Fibroblast of skin of right quadriceps (primary cell): Measurements from ENCODE around the gene MRPL40.
A peak's percentile ranks its signal among the peaks of the same experiment; 100 is the strongest.
"Not testable (repeated sequence)": the region's sequence is repeated elsewhere in the genome, so short reads cannot be mapped to it uniquely, and the experiment has no call there.

Experiments used
- DNase-seq: peaks from one replicate; pipeline ENCODE4 v3.0.0-alpha.2; 2013

MRPL40 gene

DNA sequence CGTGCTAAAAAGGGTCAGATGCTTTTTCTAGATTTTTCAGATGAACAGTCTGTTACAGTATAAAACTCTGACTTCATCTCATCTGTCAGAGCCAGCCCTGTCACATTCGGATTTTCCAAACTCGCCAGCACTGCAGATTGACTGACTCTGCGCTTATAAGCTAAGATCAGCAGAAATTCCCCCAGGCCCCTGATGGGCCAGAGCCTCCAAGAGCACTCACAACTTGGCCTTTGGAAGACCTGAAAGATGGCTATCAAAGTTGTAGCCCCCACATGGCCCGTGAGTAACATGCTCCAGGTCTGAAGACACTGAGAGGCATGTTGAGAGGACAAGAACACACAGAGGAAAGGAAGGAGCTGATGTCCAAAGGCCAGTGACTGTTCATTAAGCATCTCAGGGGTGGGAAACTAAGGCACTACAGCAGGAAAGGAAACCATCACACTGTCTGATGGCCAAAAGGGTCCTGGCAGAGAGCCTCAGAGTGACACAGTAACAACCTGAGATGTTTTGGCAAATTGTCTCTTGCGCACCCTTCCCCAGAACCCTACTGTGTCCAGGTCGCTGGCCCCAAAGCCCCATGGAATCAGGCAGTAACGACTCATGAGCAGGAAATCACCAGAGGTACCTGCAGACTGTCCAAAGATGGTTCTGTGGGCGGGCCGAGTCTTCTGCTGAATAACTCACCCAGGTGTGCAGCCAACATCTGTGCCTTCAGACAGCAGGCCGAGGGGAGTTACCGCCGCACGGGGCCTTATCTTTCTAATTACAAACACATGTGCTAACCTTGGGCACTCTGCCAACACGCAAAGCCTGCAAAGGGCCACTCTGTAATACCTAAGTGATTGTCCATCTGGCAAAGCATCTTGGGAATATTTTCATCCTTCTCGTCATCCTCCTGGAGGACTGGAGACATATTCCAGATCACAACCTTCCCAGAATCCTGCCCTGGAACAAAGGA lies 24.4 kb upstream of the MRPL40 start:
- DNase-seq, result peak; percentile 56

- no peak for DNase-seq
Observed at GRCh38 chr22:19410941-19411689, 21.2 kb upstream of the MRPL40 start.

GRCh38 chr22:19411690-19412045 lies 20.7 kb upstream of the MRPL40 start:
- DNase-seq, result no peak

DNA sequence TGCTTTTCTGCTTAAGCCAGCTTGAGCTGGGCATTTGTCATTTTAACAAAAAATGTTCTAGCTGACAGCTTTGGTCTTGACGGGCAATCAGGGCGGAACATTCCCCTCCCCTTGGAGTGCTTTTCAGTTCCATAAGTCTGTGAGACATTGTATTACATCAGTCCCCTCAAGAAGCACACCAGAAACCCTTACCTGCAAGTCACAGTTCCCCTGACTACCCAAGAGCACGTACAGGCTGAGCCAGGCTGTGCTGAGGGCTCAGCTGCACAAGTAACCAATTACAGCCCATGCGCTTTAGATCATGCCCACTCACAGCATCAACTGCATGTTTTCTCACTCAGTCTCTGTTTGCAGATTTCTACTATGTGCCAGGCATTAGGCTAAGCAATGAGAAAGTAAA lies 19.9 kb upstream of the MRPL40 start:
- DNase-seq, result no peak

- no peak for DNase-seq
Observed at GRCh38 chr22:19412923-19413322, 19.4 kb upstream of the MRPL40 start.

DNA sequence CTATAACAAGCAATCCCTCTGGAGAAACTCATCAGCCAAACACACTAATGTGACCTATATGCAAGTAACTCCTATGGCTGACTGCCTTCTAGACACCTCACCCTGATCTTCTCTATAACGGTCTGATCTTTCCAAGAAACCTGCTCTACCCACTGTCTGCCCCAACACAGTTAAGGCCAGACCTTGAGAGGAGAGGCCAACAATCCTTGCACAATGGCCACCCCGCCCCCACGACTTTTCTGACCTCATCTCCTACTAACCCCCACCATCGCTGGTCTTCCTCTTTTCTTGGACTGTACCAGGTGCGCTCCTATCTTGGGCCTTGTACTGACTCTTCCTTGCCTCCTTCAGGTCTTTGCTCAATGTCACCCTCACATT lies 13.3 kb upstream of the MRPL40 start:
- DNase-seq, result no peak

DNA sequence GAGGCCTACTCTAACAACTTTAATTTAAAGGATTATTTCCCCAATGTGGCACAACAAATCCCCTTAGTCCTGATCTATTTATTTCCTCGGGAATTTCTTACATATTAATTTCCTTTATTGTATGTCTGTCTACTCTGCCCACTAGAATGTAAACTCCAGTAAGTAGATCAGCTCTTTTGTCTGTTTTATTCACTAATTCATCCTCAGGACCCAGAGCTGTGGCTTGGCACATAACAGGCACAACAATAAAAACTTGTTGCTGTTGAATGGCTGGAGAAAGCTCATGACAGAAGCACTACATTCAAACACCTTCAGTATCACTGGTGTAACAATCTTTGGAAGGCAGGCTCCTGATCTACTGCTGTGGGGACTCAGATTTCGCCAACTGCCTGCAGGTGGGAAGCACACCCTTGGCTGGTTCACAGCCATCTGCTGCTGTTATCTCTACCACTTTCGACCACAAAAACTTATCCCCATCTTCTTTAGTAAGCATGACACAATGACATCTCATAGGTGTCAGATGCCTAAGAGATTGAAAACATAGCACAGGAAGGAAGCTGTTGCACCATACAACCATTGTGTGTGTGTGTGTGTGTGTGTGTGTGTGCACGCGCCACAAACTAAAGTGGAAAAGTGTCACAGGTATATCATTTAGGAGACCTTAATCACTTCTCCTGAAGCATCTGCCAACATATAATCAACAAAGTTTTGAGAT lies 12.7 kb upstream of the MRPL40 start:
- no peak for DNase-seq

DNA sequence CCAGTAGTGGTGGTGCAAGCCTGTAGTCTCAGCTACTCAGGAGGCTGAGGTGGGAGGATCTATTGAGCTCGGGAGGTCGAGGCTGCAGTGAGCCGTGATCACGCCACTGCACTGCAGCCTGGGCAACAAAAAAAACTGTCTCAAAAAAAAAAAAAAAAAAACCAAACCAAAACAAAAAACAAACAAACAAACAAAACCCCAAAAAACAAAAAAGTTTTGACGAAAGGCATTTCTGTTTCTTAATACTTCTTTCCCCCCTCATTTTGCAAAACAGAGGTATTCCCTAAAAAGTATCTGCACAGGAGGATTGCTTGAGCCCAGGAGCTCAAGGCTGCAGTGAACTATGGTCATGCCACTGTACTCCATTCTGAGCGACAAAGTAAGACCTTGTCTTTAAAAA lies 12.0 kb upstream of the MRPL40 start:
- no peak for DNase-seq

DNA sequence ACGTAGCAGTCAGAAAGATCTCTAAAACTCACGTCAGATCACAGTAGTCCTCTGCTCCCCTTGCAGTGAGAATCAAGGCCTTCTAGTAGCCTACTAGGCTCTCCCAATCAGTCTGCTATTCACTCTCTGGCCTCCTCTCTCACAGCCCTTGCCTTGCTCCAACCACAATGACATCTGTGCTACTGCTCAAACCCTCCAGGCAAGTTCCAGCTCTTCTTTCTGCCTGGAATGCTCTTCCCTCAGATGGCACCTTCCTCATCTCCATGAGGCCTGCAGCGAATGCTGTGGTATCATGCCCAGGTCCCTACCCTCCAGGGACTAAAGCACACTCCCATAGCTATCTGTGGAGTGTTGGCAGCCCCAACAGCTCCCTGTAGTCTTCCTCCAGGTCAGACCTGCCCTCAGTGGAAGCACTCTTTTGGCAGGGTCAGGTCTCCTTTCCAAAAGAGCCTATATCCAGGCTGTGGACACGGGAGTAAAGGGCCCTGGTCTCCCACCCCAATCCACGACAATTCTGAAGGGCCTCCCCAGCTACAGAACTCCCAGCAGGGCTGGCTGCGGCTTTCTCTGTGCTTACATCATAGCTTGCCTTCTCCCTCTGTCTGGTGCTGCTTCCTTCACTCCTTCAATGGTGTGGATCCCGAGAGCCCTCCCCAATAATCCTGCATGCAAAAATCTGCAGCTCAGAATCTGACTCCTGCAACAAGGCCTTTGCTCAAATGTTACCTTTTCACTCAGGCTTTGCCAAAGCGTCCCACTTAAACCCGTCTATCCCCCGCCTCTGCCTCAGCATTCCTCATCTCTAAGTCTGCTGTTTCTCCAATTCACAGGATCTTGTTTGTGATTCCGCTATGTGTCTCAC lies 9.7 kb upstream of the MRPL40 start:
- no peak for DNase-seq

GRCh38 chr22:19424186-19424500 lies 8.2 kb upstream of the MRPL40 start:
- DNase-seq, result no peak

DNA sequence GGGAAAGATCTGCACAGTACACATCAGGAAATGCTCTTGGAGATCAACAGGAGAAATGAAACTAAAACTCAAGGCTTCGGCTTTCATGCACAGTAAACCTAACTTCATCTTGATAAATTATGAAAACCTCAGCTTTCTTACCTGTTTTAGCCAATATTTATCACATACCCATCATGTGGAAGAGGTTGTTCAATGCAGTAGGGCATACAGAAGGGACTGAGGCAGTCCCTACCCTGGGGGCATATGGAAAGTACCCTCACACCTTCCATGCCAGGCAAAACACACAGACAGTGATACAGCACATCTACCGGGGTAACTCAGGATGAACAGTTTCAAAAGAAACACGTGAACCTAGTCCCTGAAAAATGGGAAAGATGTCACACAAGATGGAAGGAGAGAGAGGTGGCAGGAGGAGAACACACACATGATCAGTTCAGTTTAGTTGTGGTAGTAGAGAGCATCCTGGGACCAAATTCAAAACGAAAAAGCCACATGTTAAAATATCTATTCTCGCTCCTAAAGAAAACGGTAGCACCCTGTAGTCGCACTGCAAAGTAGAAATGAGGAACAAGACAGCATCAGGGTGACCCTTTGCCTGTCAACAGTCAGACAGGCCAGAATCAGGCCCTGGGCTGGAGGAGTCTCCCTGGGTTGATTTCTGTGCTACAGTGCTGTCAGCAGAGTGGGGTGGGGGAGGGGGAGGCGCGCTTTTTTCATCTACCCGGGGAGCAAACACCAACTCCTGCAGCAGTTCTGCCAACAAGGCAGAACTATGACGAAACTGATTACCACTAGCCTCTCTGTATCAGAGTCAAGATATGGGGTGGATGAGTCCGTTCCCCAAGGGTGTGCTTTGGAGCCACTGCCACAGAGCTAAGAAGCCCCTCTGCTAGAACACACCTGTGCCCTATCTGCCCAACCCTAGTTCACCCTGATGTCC lies 2.1 kb upstream of the MRPL40 start:
- peak; percentile 73 for DNase-seq

GRCh38 chr22:19430890-19431541 lies 1.3 kb upstream of the MRPL40 start:
- DNase-seq, result peak; percentile 24

DNA sequence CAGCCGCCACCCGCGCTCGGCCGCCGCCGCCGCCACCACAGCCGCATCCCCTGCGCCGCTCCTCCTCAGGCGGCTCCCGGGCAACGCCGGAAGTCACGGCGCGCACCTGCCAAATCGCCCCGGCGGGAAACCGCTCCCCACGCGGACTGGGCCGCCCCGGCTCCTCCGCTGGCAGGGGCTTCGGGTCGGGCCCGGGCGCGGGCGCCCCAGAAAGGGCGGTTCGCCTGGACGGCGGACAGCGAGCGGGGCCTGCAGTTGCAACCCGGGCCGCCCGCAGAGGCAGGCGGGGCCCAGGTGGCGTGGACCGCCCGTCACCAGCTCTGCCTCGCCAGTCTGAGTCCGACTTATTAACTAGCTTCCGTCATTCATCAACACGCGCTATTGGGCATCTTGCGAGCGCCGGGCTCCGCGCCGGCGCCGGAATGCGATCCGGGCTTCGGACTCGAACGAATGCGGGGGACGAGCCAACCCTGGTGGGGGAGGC lies 654 bp upstream of the MRPL40 start, which contains the start of gene HIRA:
HIRA (minus strand) TSS at position 85 of the 484 bp plus-strand sequence. CDS start 257 bp downstream, outside the sequence.
- DNase-seq, result peak; percentile 76

DNA sequence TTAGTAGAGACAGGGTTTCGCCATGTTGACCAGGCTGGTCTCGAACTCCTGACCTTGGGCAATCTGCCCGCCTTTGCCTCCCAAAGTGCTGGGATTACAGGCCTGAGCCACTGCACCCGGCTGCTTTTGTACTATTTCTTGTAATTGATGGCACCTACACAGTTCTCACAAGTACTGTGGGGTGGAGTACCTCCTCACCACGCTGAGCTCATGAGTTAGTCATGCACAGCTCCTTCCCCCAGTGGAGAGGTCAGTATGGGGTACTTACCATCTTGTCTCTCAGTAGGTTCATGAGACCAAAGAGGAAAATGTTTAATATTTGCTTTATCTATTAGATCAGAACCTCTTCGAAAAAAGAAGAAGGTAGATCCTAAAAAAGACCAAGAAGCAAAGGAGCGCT lies 2.1 kb downstream of the MRPL40 start:
- DNase-seq, result no peak

DNA sequence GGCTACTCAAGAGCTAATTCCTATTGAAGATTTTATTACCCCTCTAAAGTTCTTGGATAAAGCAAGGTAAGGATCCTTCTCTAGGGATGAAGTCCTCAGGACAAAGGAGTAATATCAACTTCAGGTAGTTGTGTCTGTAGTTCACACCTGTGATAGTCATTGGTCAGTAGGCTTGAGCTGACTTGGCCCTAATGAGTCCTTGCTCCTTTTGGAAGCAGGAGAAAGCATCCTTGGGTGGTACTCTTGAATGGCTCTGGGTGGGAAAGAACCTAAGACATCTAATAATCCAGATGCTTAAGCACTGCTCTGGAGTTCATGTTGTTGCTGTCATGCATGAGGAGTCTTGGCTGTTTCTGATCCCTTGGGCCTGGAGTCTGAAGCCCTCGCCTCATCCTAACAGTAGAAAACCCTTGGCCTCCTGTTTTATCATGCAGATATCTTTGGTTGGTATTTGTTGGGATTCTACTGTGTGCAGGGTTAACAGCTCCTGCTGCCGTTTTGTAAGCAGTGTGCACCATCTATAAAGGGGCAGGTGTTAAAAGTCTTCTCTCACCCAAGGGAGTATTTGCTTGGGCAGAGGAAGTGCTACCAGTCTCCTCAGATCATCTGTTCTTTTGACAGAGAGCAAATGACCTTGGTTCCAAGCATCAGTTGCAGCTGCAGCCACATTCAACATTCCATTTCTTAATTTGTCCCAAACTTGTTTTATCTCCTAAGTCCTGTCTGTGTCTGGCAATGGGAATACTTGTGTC lies 2.7 kb downstream of the MRPL40 start:
- no peak for DNase-seq

DNA sequence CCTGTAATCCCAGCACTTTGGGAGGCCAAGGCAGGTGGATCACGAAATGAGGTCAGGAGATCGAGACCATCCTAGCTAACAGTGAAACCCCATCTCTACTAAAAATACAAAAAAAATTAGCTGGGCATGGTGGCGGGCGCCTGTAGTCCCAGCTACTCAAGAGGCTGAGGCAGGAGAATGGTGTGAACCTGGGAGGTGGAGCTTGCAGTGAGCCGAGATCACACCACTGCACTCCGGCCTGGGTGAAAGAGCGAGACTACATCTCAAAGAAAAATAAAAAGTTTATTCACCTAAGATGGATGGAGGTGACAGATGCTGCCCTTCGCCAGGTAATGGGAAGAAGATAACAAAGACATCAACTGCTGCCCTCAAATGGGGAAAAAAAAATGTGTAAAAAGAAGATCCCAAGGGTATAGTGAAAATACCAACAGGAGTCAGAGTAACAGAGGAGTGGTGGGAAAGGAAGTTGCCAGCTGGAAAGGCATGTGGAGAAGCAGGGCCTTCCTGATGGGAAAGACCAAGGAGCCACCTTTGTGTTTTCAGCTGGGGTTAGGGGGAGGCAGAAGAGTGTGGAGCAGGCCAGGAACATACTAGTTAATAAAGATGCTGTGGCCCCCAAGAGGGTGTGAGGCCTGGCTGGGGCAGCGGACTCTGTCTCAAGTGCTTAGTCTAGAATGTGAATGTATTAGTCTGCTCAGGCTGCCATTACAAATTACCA lies 4.3 kb downstream of the MRPL40 start:
- DNase-seq, result not testable (repeated sequence)

DNA sequence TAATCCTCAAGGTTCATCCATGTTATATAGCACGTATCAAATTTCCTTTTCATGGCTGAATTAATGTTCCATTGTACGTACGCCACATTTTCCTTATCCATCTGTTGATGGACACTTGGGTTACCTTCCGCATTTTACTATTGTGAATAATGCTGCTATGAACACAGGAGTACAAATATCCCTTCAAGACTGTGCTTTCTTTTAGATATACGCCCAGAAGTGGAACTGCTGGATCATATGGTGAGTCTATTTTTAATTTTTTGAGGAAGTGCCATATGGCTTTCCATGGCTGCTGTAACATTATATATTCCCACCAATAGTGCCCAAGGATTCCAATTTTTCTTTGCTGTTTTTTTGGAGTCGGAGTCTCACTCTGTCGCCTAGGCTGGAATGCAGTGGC lies 6.0 kb downstream of the MRPL40 start:
- no peak for DNase-seq

GRCh38 chr22:19440411-19441195 lies 8.3 kb downstream of the MRPL40 start:
- DNase-seq, result no peak
